ENCODE measurements around the gene BBS9. TPM values are rescaled to one million over a fixed set of nuclear protein-coding genes. Genes with fewer than 3 reads are reported as not detected.

BBS9 gene
- total and polyA plus RNA-seq, 2 of the 4 experiments (the other 2 are of a cell fraction), result 7.9 to 9.5 TPM

GRCh38 chr7:33554046-33554445, 424.7 kb downstream of the BBS9 start:
- ChIA-PET CTCF (no interaction called here), POLR2A (ENCODE audit: unreplicated experiment) (no interaction called here)
- Histone ChIP-seq H2BK20ac (ENCODE audit: low read depth, low read length) (no peak overlapping the region), H4K5ac (ENCODE audit: low read depth, low read length) (no peak overlapping the region), H3K4me2 (ENCODE audit: low read depth, low read length) (no peak overlapping the region), H3K4ac (ENCODE audit: low read depth, low read length) (no peak overlapping the region), H3K56ac (ENCODE audit: extremely low read depth, insufficient read depth, low read length) (no peak overlapping the region), H4K8ac (ENCODE audit: low read depth in 2 of 2, low read length in 2 of 2) (no peak overlapping the region), H3K27ac (ENCODE audit: insufficient read depth, low read length) (no peak overlapping the region), H4K91ac (ENCODE audit: insufficient read depth, low read depth, low read length) (no peak overlapping the region), H3K27me3 (ENCODE audit: control insufficient read depth, insufficient read depth, low read length) (no peaks in the 10 kb centered on the region), H3K23ac (ENCODE audit: low read depth, low read length) (no peak overlapping the region), H2BK15ac (ENCODE audit: low read depth, low read length) (no peak overlapping the region), H3K14ac (replicated peaks; ENCODE audit: low read depth, low read length) (no peak overlapping the region), H3K79me1 (ENCODE audit: low read depth in 1 of 2, low read length in 2 of 2) (no peaks in the 10 kb centered on the region), H3K9me3 (ENCODE audit: control insufficient read depth, insufficient read depth, low read length) (no peaks in the 10 kb centered on the region), H2BK120ac (ENCODE audit: low read depth, low read length) (no peak overlapping the region), H2AFZ (replicated peaks; ENCODE audit: low read length, poor library complexity) (no peak overlapping the region), H3K4me3 (ENCODE audit: insufficient read depth, low read depth, low read length) (no peak overlapping the region), H3K9me1 (ENCODE audit: insufficient read depth, low read length) (no peaks in the 10 kb centered on the region), H3K36me3 (ENCODE audit: control insufficient read depth, insufficient read depth, low read length) (no peaks in the 10 kb centered on the region), H2BK5ac (ENCODE audit: low read depth, low read length, poor library complexity, severe bottlenecking) (no peak overlapping the region), H2AK5ac (ENCODE audit: low read depth, low read length) (no peak overlapping the region), H3K4me1 (ENCODE audit: control insufficient read depth, insufficient read depth, low read length) (no peaks in the 10 kb centered on the region), H3K18ac (ENCODE audit: low read depth, low read length) (no peak overlapping the region), H4K20me1 (ENCODE audit: insufficient read depth, low read length) (no peaks in the 10 kb centered on the region), H3K9ac (ENCODE audit: low read depth, low read length) (no peak overlapping the region), H2AK9ac (replicated peaks; ENCODE audit: low read depth, low read length, poor library complexity) (no peak overlapping the region)
- in situ Hi-C loops (cut with MboI; ENCODE audit: low sequenced_read_pairs), result no loop called here
- BruUV-seq (replicated peaks), result no TSS peak
- intact Hi-C loops (cut with micrococcal nuclease), result no loop called here
- TF ChIP-seq RFX5 (IDR thresholded peaks at IDR 0.05; ENCODE audit: low read depth, low read length) (no peak), CHD1 (IDR thresholded peaks at IDR 0.05; ENCODE audit: low read depth, low read length) (no peak), MAZ (IDR thresholded peaks at IDR 0.05; ENCODE audit: borderline replicate concordance, low read depth, low read length) (no peak), SMC3 (IDR thresholded peaks at IDR 0.05; ENCODE audit: low read depth, low read length) (no peak), BHLHE40 (IDR thresholded peaks at IDR 0.05; ENCODE audit: low read depth, low read length) (no peak), RCOR1 (IDR thresholded peaks at IDR 0.05; ENCODE audit: insufficient replicate concordance, low read length) (no peak), NFE2L2 (IDR thresholded peaks at IDR 0.05; ENCODE audit: low read depth, low read length) (no peak), FOS (IDR thresholded peaks at IDR 0.05; ENCODE audit: low read depth, low read length) (no peak), POLR2A (IDR thresholded peaks at IDR 0.05; ENCODE audit: low read depth, low read length) (no peak), MXI1 (IDR thresholded peaks at IDR 0.05; ENCODE audit: borderline replicate concordance, low read depth, low read length) (no peak), MAFK (IDR thresholded peaks at IDR 0.05; ENCODE audit: low read depth, low read length) (no peak), CEBPB (IDR thresholded peaks at IDR 0.05; ENCODE audit: low read depth, low read length) (no peak), RAD21 (IDR thresholded peaks at IDR 0.05; ENCODE audit: low read length) (no peak)
- TF ChIP-seq, protein P1, sequence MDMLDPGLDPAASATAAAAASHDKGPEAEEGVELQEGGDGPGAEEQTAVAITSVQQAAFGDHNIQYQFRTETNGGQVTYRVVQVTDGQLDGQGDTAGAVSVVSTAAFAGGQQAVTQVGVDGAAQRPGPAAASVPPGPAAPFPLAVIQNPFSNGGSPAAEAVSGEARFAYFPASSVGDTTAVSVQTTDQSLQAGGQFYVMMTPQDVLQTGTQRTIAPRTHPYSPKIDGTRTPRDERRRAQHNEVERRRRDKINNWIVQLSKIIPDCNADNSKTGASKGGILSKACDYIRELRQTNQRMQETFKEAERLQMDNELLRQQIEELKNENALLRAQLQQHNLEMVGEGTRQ (IDR thresholded peaks at IDR 0.05; ENCODE audit: low read depth, low read length), result no peak
- TF ChIP-seq, protein P2, sequence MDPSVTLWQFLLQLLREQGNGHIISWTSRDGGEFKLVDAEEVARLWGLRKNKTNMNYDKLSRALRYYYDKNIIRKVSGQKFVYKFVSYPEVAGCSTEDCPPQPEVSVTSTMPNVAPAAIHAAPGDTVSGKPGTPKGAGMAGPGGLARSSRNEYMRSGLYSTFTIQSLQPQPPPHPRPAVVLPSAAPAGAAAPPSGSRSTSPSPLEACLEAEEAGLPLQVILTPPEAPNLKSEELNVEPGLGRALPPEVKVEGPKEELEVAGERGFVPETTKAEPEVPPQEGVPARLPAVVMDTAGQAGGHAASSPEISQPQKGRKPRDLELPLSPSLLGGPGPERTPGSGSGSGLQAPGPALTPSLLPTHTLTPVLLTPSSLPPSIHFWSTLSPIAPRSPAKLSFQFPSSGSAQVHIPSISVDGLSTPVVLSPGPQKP (IDR thresholded peaks at IDR 0.05; ENCODE audit: borderline replicate concordance, low read depth, low read length), result no peak
- TF ChIP-seq, protein P3, sequence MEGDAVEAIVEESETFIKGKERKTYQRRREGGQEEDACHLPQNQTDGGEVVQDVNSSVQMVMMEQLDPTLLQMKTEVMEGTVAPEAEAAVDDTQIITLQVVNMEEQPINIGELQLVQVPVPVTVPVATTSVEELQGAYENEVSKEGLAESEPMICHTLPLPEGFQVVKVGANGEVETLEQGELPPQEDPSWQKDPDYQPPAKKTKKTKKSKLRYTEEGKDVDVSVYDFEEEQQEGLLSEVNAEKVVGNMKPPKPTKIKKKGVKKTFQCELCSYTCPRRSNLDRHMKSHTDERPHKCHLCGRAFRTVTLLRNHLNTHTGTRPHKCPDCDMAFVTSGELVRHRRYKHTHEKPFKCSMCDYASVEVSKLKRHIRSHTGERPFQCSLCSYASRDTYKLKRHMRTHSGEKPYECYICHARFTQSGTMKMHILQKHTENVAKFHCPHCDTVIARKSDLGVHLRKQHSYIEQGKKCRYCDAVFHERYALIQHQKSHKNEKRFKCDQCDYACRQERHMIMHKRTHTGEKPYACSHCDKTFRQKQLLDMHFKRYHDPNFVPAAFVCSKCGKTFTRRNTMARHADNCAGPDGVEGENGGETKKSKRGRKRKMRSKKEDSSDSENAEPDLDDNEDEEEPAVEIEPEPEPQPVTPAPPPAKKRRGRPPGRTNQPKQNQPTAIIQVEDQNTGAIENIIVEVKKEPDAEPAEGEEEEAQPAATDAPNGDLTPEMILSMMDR (conservative IDR thresholded peaks at IDR 0.05; ENCODE audit: low read depth, low read length), result no peak
- DNase-seq, result no peak
- dilution Hi-C loops (cut with HindIII; ENCODE audit: low sequenced_read_pairs, unreplicated experiment), result no loop called here
- 100% methylated on average over 1 of the region's 1 CpG; no CpG with 5 or more reads in 1 of the 2 experiments for whole genome bisulfite sequencing, 2 experiments (ENCODE audit: extremely low coverage in 2 of 2, insufficient read length in 1 of 2)
- ATAC-seq (ENCODE audit: low read depth), result peak; percentile 27; the same call in 1 of the 2 replicates
